Endothelial cell of umbilical vein (primary cell): ENCODE measurements around the gene MIXL1. TPM values are rescaled to one million over a fixed set of nuclear protein-coding genes. Genes with fewer than 3 reads are reported as not detected.

Experiments used
- BruUV-seq: library from RNA; stranded (reverse); fragments of 400-500 nt; replicated peaks from 2 replicates; lab custom pipeline; 2021; lab: Mats Ljungman, UMichigan
- CTCF ChIA-PET: fragments of 300-600, 350-600 bp; sonication (Branson Sonifier 250); formaldehyde crosslinking; loops from one replicate; lab custom pipeline; 2021; ENCODE audit warnings: antibody characterized with exemption, inconsistent platforms; lab: Charles Lee
- POLR2A ChIA-PET: fragments of 300-600, 350-600 bp; sonication (Branson Sonifier 250); formaldehyde crosslinking; loops from one replicate; lab custom pipeline; 2021; ENCODE audit warnings: antibody characterized with exemption, inconsistent platforms; lab: Charles Lee
- DNase-seq: peaks from one replicate; pipeline ENCODE4 v3.0.0-alpha.2; 2011; ENCODE audit warnings: low read depth, low spot score
- FAIRE-seq: peaks from 2 replicates; lab custom pipeline; 2011; peaks lifted over from hg19 to GRCh38; lab: Jason Lieb, UNC
- H2AFZ ChIP-seq: 2 replicates; pipeline ENCODE4 v1.6.0; 2012; ENCODE audit warnings: low read depth, low read length, control low read depth, inconsistent platforms
- H3K27ac ChIP-seq: 2 replicates; pipeline ENCODE4 v1.5.1; 2011; ENCODE audit warnings: low read depth, mild to moderate bottlenecking, control low read depth, low read length, moderate library complexity; ENCODE audit not compliant: insufficient read depth
- H3K27me3 ChIP-seq, 2 experiments: 2 replicates each; pipeline versions ENCODE4 v1.6.0 to v1.6.1; 2011; ENCODE audit warnings: low read length in 2 of 2, mixed read lengths in 1 of 2; ENCODE audit not compliant: control insufficient read depth in 2 of 2, insufficient read depth in 2 of 2
- H3K36me3 ChIP-seq, 2 experiments: 2 replicates in 1 of 2; 3 replicates in 1 of 2; pipeline ENCODE4 v1.5.1; 2011; ENCODE audit warnings: low read length in 2 of 2, mild to moderate bottlenecking in 1 of 2, moderate library complexity in 1 of 2; ENCODE audit not compliant: control insufficient read depth in 2 of 2, insufficient read depth in 2 of 2; ENCODE audit errors: extremely low read depth in 1 of 2
- H3K4me1 ChIP-seq: 3 replicates; pipeline ENCODE4 v1.5.1; 2011; ENCODE audit warnings: mild to moderate bottlenecking, low read length; ENCODE audit not compliant: control insufficient read depth, insufficient read depth; ENCODE audit errors: extremely low read depth
- H3K4me2 ChIP-seq: 2 replicates; pipeline ENCODE4 v1.6.1; 2011; ENCODE audit warnings: low read length, control low read depth, mixed read lengths; ENCODE audit not compliant: insufficient read depth
- H3K4me3 ChIP-seq, 3 experiments: fragments of 200-600 bp in 1 of 3; sonication (generic), shearing (Covaris generic) in 1 of 3; replicated peaks in 1 of 3; 2 replicates each; pipeline ENCODE4 v1.5.1; 2011 to 2016; ENCODE audit warnings: control low read depth in 3 of 3, low read length in 3 of 3, mild to moderate bottlenecking in 2 of 3, inconsistent platforms in 1 of 3, low read depth in 1 of 3, moderate library complexity in 1 of 3; ENCODE audit not compliant: insufficient read depth in 1 of 3
- H3K79me2 ChIP-seq: 2 replicates; pipeline ENCODE4 v1.6.0; 2012; ENCODE audit warnings: low read length, inconsistent platforms; ENCODE audit not compliant: control insufficient read depth, insufficient read depth
- H3K9ac ChIP-seq: replicated peaks from 2 replicates; pipeline ENCODE3; 2011; ENCODE audit warnings: low read length, control low read depth; ENCODE audit not compliant: insufficient read depth; ENCODE audit errors: extremely low read depth
- H3K9me1 ChIP-seq: replicated peaks from 3 replicates; pipeline ENCODE4 v1.6.0; 2011; ENCODE audit warnings: mild to moderate bottlenecking, low read length; ENCODE audit not compliant: control insufficient read depth, insufficient read depth; ENCODE audit errors: extremely low read depth
- H3K9me3 ChIP-seq: replicated peaks from 2 replicates; pipeline ENCODE4 v1.5.1; 2012; ENCODE audit warnings: low read length, inconsistent platforms; ENCODE audit not compliant: control insufficient read depth, insufficient read depth
- H4K20me1 ChIP-seq: replicated peaks from 2 replicates; pipeline ENCODE3; 2011; ENCODE audit warnings: mild to moderate bottlenecking, low read length; ENCODE audit not compliant: control insufficient read depth, insufficient read depth; ENCODE audit errors: extremely low read depth
- CTCF ChIP-seq, 2 donors: IDR thresholded peaks; 1 replicate in 1 of 2; 2 replicates in 1 of 2; pipeline ENCODE4 v1.5.1; 2011; ENCODE audit warnings: low read length in 2 of 2, mild to moderate bottlenecking in 2 of 2, moderate library complexity in 2 of 2, control low read depth in 1 of 2, inconsistent platforms in 1 of 2, low read depth in 1 of 2; ENCODE audit not compliant: insufficient read depth in 1 of 2; ENCODE audit errors: extremely low read depth in 1 of 2
- EZH2 ChIP-seq: IDR thresholded peaks from 2 replicates; pipeline ENCODE4 v1.6.1; 2012; ENCODE audit warnings: borderline replicate concordance, low read depth, mild to moderate bottlenecking, moderate library complexity, low read length, inconsistent platforms; ENCODE audit not compliant: severe bottlenecking
- FOS ChIP-seq: IDR thresholded peaks from 2 replicates; pipeline ENCODE4 v1.6.1; 2011; ENCODE audit warnings: mild to moderate bottlenecking, low read length, moderate library complexity, borderline replicate concordance; ENCODE audit not compliant: insufficient read depth
- GATA2 ChIP-seq: IDR thresholded peaks from 2 replicates; pipeline ENCODE4 v1.7.0; 2011; ENCODE audit warnings: low read depth, mild to moderate bottlenecking, moderate library complexity, mixed read lengths, low read length; ENCODE audit not compliant: insufficient read length, insufficient read depth
- JUN ChIP-seq: IDR thresholded peaks from 2 replicates; pipeline ENCODE4 v1.6.1; 2011; ENCODE audit warnings: borderline replicate concordance, low read depth; ENCODE audit not compliant: insufficient read length, insufficient read depth
- MAX ChIP-seq: IDR thresholded peaks from 2 replicates; pipeline ENCODE4 v1.6.1; 2011; ENCODE audit not compliant: insufficient read depth, insufficient read length
- MYC ChIP-seq: IDR thresholded peaks from one replicate; pipeline ENCODE4 v1.6.1; 2011; ENCODE audit warnings: mild to moderate bottlenecking, low read depth, low read length
- POLR2A ChIP-seq: IDR thresholded peaks from 2 replicates; pipeline ENCODE4 v1.6.1; 2012; ENCODE audit warnings: low read depth, mild to moderate bottlenecking, control low read depth, low read length
- POLR2AphosphoS5 ChIP-seq: IDR thresholded peaks from 2 replicates; pipeline ENCODE4 v1.6.1; 2012; ENCODE audit warnings: low read depth, mild to moderate bottlenecking, control low read depth, low read length, moderate library complexity; ENCODE audit not compliant: insufficient read depth
- dilution Hi-C: fragments of 300-500 bp; cut with MboI; formaldehyde crosslinking; loops from one replicate; pipeline ENCODE4 v1.15.0; 2019; ENCODE audit warnings: low sequenced_read_pairs; ENCODE audit not compliant: extremely low pct_ligation_motif_present
- intact Hi-C: fragments of 100-400 bp; cut with micrococcal nuclease; formaldehyde crosslinking; loops from one replicate; pipeline ENCODE4 v1.10.0; 2022
- polyA plus RNA-seq, 4 experiments: library from polyadenylated mRNA; depleted of rRNA in 3 of 4; stranded (reverse) in 3 of 4; unstranded in 1 of 4; fragments of >200 nt; gene quantifications; 2 replicates each; pipeline versions ENCODE4 v1.2.1 to v1.2.3, GENCODE V29; 2011 to 2012; ENCODE audit warnings: missing spikeins in 1 of 4
- total RNA-seq: library from RNA; stranded (reverse); gene quantifications from 2 replicates; pipeline ENCODE4 v1.2.3, GENCODE V29; 2021

The MIXL1 gene
- total and polyA plus RNA-seq, 2 donors (not counting 3 experiments of a cell fraction or from before 2014, with no cell fraction given), result 0.58 to 1.2 TPM

GRCh38 chr1:226226601-226227000, 3.1 kb downstream of the MIXL1 start:
- Histone ChIP-seq H4K20me1 (no peaks in the 10 kb centered on the region), H3K36me3 (no peaks in the 10 kb centered on the region), H3K9me3 (no peaks in the 10 kb centered on the region), H3K4me3 (no peak overlapping the region), H3K9me1 (no peaks in the 10 kb centered on the region), H3K27me3 (no peaks in the 10 kb centered on the region), H3K9ac (no peak overlapping the region), H2AFZ (no peak overlapping the region), H3K4me2 (no peak overlapping the region), H3K27ac (no peak overlapping the region), H3K79me2 (no peaks in the 10 kb centered on the region), H3K4me1 (peaks cover 3% of the 10 kb centered on the region)
- BruUV-seq, result no TSS peak
- CTCF ChIA-PET, result interaction anchor here (0.7 kb wide), 1 partner anchor 111 kb away, joined by 3 read pairs; no protein-coding TSS in a partner anchor
- intact Hi-C loops, result no loop called here
- TF ChIP-seq GATA2 (no peak), EZH2 (no peak), POLR2A (no peak), MYC (no peak), CTCF (IDR thresholded peaks at IDR 0.05; ENCODE audit: extremely low read depth in 1 of 2, insufficient read depth in 1 of 2, low read depth in 1 of 2, low read length in 2 of 2) (no peak), MAX (no peak), POLR2AphosphoS5 (no peak), JUN (no peak), FOS (no peak)
- dilution Hi-C loops, result no loop called here
- FAIRE-seq (no peak), DNase-seq (no peak)
- POLR2A ChIA-PET, result no interaction called here
